Measurements from ENCODE around the gene TPM4.

DNA sequence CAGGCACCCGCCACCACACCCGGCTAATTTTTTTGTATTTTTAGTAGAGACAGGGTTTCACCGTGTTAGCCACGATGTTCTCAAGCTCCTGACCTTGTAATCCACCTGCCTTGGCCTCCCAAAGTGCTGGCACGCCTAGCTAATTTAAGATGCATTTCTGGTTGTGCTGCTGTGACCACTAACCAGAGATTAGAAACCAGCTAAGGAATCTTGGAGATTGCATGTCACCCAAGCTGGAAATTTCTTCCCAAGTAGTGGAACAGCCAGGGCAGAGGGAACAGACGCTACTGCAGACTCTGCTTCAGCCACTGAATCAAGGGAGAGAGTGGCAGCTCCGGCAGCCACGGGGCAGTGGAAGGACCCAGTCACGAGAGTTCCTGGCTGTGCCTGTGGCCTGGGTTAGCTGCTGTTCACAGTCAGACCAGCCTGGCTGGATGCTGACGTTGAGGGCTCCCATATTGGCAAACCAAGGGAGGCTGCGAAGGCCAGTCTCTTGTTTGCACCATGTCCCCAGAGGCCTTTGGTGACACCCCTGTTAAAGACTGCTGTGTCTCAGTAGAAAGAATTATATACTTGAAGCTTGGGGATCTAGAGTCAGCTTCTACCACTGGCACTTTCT, 7.9 kb downstream of the TPM4 start:
- TF ChIP-seq, protein P1, sequence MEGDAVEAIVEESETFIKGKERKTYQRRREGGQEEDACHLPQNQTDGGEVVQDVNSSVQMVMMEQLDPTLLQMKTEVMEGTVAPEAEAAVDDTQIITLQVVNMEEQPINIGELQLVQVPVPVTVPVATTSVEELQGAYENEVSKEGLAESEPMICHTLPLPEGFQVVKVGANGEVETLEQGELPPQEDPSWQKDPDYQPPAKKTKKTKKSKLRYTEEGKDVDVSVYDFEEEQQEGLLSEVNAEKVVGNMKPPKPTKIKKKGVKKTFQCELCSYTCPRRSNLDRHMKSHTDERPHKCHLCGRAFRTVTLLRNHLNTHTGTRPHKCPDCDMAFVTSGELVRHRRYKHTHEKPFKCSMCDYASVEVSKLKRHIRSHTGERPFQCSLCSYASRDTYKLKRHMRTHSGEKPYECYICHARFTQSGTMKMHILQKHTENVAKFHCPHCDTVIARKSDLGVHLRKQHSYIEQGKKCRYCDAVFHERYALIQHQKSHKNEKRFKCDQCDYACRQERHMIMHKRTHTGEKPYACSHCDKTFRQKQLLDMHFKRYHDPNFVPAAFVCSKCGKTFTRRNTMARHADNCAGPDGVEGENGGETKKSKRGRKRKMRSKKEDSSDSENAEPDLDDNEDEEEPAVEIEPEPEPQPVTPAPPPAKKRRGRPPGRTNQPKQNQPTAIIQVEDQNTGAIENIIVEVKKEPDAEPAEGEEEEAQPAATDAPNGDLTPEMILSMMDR (conservative IDR thresholded peaks at IDR 0.05; ENCODE audit: low read depth in 2 of 2), result no peak
- TF ChIP-seq EZH2phosphoT487 (IDR thresholded peaks at IDR 0.05; ENCODE audit: unreplicated experiment), result no peak
- TF ChIP-seq, protein P2, sequence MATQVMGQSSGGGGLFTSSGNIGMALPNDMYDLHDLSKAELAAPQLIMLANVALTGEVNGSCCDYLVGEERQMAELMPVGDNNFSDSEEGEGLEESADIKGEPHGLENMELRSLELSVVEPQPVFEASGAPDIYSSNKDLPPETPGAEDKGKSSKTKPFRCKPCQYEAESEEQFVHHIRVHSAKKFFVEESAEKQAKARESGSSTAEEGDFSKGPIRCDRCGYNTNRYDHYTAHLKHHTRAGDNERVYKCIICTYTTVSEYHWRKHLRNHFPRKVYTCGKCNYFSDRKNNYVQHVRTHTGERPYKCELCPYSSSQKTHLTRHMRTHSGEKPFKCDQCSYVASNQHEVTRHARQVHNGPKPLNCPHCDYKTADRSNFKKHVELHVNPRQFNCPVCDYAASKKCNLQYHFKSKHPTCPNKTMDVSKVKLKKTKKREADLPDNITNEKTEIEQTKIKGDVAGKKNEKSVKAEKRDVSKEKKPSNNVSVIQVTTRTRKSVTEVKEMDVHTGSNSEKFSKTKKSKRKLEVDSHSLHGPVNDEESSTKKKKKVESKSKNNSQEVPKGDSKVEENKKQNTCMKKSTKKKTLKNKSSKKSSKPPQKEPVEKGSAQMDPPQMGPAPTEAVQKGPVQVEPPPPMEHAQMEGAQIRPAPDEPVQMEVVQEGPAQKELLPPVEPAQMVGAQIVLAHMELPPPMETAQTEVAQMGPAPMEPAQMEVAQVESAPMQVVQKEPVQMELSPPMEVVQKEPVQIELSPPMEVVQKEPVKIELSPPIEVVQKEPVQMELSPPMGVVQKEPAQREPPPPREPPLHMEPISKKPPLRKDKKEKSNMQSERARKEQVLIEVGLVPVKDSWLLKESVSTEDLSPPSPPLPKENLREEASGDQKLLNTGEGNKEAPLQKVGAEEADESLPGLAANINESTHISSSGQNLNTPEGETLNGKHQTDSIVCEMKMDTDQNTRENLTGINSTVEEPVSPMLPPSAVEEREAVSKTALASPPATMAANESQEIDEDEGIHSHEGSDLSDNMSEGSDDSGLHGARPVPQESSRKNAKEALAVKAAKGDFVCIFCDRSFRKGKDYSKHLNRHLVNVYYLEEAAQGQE (IDR thresholded peaks at IDR 0.05; ENCODE audit: unreplicated experiment), result no peak
- no peak for TF ChIP-seq EZH2 (IDR thresholded peaks at IDR 0.05; ENCODE audit: low read depth, unreplicated experiment)
